Measurements from ENCODE around the gene NFYC.

The NFYC gene

DNA sequence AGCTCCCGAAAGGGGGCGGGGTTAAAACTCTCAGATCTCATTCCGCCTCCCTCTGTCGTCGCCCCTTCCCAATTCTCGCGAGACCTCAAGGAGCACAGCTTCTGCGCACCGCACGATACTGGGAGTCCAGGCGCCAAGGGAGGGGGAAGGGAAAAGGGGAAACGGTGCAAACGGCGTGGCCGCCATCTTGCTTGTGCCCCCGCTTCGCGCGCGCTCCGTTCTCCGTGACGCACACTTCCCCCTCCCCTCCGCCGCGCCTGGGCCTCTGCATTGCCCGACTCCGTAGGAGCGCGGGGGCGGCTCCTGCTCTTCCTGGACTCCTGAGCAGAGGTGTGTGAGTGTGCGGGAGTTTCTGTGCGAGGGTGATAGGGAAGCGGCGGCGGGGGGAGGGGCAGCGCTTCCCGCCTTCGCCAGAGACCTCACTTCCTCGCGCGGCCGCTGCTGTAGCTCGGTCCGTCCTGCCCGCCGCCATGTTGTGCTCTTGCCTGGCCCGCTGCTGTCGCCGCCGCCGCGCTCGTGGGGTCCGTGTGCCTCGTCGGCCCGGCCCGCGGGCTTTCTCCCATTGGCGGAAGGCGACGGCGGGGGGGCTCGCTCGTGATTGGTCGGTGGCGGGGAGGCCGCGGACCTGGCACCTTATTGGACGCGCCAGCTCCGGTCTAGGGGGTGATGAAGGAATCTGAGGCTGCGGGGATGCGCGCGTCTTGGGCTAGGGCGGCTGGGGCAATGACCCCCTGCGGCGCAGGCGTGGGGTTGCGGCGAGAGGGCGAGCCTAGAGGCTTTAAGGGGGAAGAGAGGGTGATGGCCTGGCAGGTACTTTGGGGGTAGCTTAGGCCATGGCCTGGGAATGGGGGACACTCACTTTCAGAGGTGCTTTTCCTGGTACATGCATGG lies at the start of gene NFYC:
Gene NFYC, plus strand, starts transcription at position 167 of the 891 bp plus-strand sequence. CDS start 47,140 bp downstream, outside the sequence.
- DNase-seq, result peak; percentile 96

DNA sequence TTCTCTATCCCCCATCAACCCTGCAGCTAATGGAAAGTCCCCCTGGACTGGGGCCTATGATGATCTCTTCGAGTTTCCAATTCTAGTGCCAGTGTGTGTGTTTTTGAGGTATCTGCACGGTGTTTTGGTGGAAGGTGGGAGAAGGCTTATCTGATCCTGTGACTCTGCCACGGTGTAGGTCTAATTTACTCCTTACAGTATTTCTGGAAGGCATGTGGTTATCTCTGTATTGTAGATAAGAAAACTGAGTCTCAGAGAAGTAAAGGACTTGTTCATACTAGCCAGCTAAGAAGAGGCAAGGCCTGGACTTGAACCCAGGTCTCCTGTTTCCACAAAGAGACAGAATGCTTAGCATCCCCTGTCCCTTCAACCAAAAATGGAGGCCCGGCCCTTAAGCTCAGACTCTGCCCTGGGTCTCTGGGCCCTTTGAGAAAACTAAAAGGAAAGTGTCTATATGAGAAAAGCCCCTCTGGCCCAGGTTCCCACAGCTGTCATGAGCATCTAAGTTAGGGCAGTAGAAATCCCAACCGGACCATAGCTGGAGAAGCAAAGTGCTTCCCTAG lies 46.3 kb upstream of the NFYC start:
- DNase-seq, result no peak

DNA sequence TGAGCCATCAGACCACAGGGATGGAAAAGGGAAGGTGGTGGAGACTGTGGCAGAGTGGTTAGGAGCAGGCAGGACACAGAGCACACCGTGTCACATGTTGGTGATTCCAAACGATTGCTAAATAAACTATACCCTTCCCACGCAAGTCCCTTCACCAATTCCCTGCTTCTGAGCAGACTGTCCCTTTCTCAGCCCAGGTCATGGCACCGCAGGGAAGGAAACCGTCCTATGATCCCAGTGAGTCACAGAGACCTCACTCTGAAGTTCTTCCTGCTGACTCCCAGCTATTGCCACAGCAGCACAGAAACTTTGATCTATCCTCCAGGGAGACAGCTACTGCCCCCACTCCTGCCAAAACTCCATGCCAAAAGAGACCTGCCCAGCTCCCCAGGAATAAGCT lies 45.2 kb upstream of the NFYC start:
- no peak for DNase-seq

DNA sequence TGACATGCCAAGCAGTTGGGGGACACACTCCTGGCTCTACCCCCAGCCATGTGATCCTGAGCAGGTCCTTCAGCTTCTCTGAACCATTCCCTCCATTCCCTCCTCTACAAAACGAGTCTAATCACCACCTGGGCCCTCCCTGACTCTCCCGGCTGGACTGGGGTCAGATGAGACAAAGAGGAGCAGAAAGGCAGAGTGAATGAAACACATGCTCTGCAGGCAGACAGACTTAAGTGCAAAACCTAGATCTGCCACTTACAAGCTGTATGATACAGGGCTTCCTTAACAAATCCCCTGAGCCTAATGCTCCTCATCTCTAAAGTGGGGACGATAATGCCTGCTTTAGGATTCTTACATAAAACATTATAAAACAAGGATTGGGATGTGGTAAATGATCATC lies 43.3 kb upstream of the NFYC start:
- no peak for DNase-seq

DNA sequence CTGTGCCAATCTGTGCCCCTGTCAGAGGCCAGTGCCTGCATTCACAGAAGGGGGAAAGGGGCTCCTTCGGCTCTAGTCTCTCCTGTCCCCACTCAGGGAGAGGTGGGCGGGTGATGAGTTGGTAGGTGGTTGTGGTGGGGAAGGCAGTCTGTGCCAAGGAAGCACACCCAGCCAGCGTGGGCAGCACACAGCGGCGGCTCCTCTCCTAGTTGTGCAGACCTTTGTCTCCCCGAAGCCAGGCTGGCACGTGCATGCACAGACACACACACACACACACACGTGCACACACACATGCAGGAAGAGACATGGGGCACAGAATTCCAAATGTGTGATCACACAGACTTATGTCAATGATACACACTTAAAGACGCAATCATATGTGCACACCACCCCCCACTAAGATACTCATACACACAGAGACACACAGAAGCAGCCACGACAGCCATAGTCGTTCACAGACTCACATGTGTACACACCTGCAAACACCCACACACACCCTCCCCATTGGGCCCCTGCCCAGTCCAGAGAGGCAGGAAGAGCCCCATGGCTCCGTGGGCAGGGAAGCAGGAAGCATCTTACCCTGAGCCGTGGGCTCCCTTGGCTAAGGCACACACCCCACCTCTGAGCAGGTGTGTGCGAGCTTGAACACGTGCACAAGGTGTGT lies 42.4 kb upstream of the NFYC start:
- DNase-seq, result no peak

DNA sequence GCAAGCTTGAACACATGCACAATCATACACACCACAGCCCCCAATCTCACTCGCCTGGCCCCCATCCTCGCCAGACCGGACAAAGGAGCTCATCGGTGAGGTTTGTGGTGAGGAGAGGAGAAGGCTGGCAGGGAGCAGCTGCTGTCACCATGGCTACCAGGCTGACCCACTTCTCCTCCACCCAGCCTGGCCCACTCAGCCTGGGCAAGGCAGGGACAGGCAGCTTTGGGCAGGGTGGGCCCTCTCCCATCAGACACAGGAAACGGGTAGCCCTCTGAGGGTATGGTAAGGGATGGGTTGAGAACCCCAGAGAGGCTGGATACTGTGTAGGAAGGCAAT lies 41.9 kb upstream of the NFYC start:
- DNase-seq, result no peak

DNA sequence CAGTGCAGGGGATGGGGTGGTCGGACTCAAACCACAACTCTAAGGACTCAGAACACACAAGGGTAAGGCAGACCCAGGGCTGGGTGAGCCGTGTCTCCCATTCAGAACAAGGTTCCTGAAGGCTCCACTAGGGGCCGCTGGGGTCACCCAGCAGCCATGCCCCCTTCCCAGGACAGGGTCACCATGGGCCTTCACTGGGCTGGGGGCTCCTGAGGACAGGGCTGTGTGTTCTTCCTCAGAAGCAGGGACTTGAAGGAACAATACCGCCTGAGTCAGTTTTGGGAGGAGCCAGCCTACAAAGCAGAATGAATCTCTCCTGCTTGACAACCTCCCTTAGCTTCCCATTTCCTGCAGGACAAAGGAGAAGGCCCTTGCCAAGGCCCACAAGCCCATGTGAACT lies 41.4 kb upstream of the NFYC start:
- DNase-seq, result no peak

DNA sequence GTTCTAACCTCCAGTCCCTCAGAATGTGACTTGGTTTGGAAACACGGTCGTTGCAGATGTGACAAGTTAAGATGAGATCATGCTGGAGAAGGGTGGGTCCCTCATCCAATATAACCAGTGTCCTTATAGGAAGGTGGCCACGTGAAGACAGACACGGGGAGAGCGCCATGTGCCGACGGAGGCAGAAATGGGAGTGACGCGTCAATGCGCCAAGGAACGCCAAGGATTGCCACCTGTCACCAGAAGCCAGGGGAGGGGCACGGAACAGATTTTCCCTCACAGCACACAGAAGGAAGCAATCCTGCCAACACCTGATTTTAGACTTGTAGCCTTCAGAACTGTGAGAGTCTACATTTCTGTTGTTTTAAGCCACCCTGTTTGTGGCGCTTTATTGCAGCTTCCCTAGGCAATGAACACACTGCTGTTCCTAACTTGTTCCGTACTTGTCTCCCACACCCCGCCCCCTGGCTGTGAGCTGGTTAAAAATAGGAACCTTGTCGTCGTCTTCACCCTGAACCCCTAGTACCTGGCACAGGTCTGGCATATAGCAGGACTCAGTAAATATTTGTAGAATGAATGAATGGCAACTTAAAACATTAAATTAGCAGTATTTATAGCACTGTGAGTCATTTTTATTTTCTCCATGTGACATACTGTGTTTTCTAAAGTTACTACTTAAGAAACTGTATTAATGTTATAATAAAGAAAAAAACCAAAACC lies 40.2 kb upstream of the NFYC start:
- no peak for DNase-seq

DNA sequence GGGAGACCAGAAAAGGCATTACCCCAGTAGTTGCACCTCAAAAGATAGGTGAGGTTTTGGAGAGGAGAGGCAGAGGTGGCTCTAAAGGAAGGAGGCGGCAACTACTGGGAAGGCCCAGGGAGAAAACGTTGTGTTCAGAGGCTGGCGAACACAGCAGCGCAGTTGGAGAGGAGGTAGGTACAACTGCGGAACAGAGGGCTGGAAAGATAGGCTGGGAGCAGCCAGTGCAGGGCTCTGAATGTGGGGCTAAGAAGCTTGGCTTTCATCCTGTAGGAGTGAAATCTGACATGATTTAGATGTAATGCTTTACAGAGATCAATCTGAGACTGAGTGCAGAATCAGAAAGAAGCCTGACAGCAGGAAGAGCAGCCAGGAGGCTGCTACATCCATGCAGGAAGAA lies 39.0 kb upstream of the NFYC start:
- no peak for DNase-seq

DNA sequence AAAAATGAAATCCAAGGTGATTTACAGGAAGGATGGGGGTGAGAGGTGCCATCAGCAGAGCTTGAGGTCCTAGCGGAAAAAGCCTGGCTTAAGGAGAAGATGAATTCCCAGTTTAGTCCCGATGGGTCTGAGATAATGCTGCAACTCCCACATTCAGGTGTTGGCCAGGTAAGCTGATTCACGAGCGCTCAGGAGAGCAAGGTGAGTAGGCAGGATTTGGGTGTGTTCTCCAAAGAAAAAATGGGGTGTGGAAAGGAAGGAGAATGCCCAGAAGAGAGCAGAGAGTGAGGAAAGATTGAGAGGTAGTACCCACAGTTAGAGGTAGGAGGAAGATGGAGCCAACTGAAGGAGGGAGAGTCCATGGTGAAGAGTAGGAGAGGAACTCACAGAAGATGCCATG lies 38.5 kb upstream of the NFYC start:
- no peak for DNase-seq

DNA sequence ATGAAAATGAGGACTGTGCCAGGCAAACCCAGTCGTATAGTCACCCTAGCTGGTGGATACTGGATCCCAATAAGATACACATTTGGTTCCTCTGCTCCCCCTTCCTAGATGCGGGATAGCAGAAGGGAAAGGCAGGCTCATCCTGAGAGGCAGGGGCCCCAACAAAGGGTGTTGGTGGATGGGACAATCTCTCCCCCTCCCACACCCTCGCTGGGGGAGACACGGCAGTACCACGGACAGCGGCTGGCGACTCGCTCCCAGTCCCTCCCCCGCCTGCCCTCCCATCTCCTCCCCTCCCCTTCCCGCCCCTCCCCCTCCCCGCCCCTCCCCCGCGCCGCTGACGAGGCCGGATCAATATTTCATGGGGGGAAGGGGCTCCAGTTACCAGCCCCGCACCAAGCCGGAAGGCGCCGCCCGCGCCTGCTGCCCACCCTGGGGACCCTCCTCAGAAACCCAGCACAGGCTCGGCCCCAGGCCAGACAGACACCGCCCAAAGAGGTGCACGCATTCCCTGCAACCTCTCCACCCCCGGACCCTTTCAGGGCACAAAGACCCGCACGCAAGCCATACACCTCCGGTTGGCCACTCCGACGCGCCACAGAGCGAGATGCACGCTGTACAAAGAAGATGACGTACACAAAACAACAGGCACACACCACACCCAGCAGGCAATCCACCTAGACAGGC lies 37.5 kb upstream of the NFYC start:
- DNase-seq, result no peak

DNA sequence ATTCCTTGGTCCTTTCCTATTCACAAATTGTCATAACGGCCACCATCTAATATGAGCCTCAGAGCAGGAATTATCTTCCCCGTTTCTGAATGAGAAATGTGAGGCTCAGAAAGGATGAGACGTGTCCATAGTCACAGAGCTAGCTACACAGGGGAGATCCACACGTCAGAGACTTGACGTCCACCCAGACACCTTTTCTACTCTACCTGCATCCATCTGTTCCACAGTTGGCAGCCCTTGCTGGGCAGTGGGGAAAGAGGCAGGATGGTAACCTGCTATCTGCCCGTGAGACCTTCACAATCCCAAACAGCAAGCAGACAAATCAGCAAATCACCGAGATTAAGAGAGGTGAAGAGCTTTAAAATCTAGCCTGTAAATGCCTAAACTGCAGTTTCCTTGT lies 34.5 kb upstream of the NFYC start:
- DNase-seq, result no peak

DNA sequence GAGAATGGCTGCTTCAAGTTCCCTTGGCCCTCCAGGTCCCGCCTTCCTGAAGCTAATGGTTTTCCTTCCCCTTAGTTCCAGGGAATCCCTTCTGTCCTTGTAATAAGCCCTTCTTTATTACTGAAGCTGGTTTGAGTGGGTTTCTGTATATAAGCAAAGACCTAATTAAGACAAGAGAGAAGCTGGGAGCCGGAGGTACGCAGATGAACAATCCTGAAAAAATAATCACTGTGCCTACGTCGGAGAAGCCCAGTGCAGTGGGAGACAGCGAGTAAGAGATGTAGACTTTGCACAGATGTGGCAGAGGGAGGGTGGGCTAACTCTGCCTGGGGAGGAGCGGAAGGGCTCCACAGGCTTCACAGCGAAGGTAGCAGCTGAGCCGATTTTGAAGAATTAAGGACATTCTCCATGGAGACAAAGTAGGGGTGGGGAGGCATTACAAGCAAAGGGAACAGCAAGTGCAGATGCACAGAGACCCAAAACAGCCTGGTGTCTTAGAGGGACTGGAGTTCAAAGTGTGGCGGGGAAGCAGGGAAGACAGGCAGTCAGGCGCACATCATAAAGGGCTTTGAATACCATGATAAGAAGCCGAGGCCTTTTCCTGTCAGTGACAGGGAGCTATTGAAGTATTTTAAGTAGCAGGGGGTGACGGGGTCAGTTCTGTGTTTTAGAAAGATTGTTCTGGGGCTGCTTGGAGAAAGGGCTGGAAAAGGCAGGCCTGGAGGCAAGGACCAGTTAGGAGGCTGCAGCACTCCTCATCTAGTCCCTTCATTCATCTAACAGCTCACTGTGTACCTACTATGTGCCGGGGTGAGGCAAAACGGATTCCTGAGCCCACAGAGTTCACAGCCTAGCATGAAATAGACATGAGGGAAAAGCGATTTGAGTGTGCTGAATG lies 32.5 kb upstream of the NFYC start:
- DNase-seq, result no peak

DNA sequence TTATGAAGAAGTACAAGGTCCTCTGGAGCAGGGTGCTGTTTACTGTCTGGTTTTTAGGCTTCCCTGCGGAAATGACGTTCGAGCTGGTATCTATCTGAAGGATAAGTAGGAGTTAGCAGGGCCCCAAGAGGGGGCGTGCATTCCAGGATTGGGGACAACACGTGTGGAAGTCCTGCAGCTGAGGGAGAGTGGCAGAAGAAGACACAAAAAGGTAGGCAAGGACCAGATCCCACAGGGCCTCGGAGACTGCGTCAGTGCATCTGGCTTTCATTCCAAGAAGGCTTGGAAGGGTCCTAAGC lies 31.9 kb upstream of the NFYC start:
- DNase-seq, result no peak

DNA sequence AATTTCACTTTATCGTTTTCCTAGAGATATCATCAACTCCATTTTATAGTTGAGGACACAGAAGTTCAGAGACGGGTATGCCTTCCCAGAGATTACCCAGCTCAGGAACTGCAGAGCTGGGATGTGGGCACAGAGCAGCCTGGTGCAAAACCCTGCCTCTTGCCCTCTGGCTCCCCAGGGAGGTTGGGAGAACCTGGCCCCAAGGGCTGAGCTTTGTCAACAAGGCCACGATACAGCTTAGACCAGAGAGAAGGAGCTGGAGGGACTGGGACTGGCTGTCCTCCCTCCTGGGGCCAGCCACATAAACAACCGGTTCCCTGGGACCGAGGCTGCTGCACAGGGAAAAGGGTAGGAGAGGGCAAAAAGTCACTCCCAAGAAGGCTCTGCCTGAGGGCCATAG lies 29.8 kb upstream of the NFYC start:
- DNase-seq, result no peak

DNA sequence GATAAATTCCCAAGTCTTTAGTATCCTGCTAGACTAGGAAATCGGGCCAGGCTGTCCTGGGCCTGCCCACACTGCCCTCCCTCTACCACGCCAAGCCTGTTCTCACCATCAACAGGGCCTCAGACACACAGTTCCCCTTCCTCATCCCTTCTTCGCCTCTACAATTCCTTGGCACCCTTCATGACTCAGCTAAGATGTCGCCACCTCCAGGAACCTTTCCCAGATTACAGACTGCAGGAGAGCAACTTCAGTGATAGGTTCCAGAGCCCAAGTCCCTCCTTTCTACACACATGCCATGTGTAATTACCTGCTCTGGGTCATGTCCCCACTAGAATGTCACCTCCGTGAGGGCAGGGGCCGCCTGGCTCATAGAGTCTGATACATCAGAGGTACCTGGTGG lies 29.4 kb upstream of the NFYC start:
- no peak for DNase-seq

DNA sequence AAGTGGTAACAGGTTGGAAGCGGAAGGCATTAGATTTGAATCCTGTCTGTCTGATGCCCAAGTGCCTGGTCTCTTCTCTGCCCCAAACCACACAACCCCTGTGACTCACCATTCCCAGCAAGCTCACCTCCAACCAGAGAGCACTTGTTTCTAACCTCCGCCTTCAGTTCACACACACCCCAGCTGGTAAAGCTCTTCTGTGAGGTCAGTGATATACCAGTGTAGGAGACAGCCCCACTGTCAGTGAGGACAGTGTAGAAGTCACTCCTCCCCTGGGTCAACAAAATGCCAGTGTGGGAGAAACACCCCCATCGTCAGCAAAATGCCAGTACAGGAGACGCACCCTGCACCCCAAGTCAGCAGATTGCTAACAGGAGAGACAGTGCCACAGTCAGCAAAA lies 28.6 kb upstream of the NFYC start:
- no peak for DNase-seq

DNA sequence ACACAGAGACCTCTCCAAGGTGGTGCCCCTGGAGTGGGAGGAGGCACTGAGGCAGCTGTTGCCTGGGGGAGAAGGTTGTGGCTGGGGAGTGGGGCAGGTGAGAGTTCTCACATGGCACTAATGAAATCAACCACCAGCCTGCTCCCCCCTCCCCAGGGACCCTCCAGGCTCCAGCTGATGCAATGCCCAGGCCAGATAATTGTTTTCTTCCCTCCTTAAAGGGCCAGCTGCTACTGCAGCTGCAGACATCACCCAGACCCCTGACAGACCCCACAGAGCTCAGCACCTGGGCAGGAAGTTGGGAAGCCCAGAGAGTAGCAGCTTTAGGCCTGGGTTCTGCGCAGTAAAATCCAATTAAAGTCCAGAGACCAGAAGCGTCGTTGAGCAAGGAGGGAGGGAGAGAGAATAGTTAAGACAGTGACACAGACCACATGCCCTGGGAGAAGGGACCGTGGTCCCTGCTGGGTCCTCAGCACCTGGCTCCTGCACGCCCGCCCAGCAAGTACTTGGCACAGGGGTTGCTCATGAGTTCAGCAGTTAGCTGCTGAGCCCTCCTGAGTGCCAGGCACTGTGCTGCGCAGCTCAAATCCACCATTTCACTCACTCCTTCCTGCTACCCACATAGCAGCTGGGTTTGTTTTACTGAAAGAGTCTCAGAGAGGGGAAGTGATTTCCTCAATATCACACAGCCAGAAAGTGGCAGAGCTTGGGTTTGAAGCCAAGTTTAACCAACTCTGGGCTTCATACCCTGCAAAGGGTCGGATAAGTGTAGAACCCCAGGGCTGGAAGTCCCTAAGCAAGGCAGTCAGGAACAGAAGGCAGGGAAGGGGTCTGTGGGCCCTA lies 28.0 kb upstream of the NFYC start:
- no peak for DNase-seq

DNA sequence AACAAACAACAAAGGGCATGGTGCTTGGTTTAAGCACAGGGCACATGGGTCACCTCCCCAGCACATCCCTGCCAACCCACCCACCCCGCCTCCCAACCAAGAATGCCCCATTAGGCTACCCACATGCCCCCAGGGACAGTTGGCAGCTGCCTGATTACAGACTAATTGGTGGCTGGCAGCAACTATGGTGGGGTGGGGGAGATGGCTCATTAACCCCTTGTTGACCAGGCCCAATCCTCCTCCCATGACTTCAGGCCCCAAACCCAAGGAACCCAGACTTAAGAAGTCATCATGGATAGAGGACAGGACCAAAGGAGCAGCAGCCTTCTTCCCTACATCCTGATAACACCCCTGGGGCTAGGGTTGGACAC lies 27.4 kb upstream of the NFYC start:
- DNase-seq, result no peak

DNA sequence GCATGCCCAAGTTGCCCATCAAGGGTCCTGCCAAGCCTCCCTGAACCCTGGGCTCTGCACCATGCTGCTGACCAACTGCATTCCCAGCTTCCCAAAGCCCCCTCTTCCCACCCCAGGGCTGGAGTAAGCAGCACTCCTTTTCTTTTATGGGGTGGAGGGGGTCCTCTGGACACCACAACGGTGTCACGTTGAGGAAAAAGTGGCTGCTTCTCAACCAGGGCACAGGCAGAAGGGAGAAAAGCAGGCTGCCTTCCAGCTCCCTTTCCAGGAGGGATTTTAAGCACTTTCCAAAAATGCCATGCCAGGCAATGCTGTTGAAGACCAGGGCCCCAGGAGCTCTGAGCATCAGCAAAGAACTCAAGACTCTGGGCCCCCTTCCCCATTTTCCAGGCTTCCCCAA lies 26.7 kb upstream of the NFYC start:
- DNase-seq, result no peak
